Fibroblast of skin of scalp (primary cell): Measurements from ENCODE around the gene RFFL.
A peak's percentile ranks its signal among the peaks of the same experiment; 100 is the strongest.

ENCODE experiments used
- DNase-seq: peaks from one replicate; pipeline ENCODE4 v3.0.0-alpha.2; 2013

The RFFL gene

GRCh38 chr17:35080536-35080935, 17.0 kb upstream of the RFFL start:
- DNase-seq = no peak

- DNase-seq = no peak
These were observed 16.3 kb upstream of the RFFL start for GRCh38 chr17:35079547-35080423.

- DNase-seq = no peak
These were observed 13.4 kb upstream of the RFFL start for GRCh38 chr17:35076874-35077273.

GRCh38 chr17:35074711-35075707, 11.5 kb upstream of the RFFL start:
- no peak for DNase-seq

GRCh38 chr17:35073991-35074627, 10.6 kb upstream of the RFFL start:
- DNase-seq = no peak

GRCh38 chr17:35073183-35073790, 9.8 kb upstream of the RFFL start:
- no peak for DNase-seq

GRCh38 chr17:35069311-35069710, 5.8 kb upstream of the RFFL start:
- DNase-seq = peak; percentile 32

GRCh38 chr17:35068249-35068648, 4.7 kb upstream of the RFFL start:
- no peak for DNase-seq

GRCh38 chr17:35065880-35066279, 2.4 kb upstream of the RFFL start:
- DNase-seq = no peak

- DNase-seq = no peak
These were observed 1.2 kb upstream of the RFFL start for GRCh38 chr17:35064516-35065215.

GRCh38 chr17:35062308-35062707, 1.2 kb downstream of the RFFL start:
- no peak for DNase-seq

- no peak for DNase-seq
These were observed 6.1 kb downstream of the RFFL start for GRCh38 chr17:35057332-35057915.

- DNase-seq = no peak
These were observed 7.5 kb downstream of the RFFL start for GRCh38 chr17:35056013-35056412.

- no peak for DNase-seq
These were observed 10.3 kb downstream of the RFFL start for GRCh38 chr17:35053204-35053603.

- DNase-seq = no peak
These were observed 10.7 kb downstream of the RFFL start for GRCh38 chr17:35052780-35053179.

GRCh38 chr17:35052241-35052610, 11.3 kb downstream of the RFFL start:
- DNase-seq = peak; percentile 19

- DNase-seq = peak; percentile 8
These were observed 11.8 kb downstream of the RFFL start for GRCh38 chr17:35051579-35052240.

GRCh38 chr17:35051183-35051578, 12.3 kb downstream of the RFFL start:
- DNase-seq = no peak

- no peak for DNase-seq
These were observed 13.3 kb downstream of the RFFL start for GRCh38 chr17:35050170-35050569.

GRCh38 chr17:35048685-35049379, 14.7 kb downstream of the RFFL start:
- DNase-seq = no peak
